GM13976 (cell line): Measurements from ENCODE around the gene FAM169A.
"Not testable (repeated sequence)": the region's sequence is repeated elsewhere in the genome, so short reads cannot be mapped to it uniquely, and the experiment has no call there.

Source experiments
- DNase-seq: peaks from one replicate; pipeline ENCODE4 v3.0.0; 2012; ENCODE audit warnings: low spot score
- CTCF ChIP-seq: IDR thresholded peaks from 2 replicates; pipeline ENCODE4 v1.5.1; 2012; ENCODE audit warnings: borderline replicate concordance, mild to moderate bottlenecking; ENCODE audit not compliant: insufficient read depth; ENCODE audit errors: extremely low read depth, missing control alignments, control extremely low read depth
- in situ Hi-C: fragments of 300-500 bp; cut with MboI; formaldehyde crosslinking; loops from one replicate; pipeline ENCODE4 v1.12.0; 2022; ENCODE audit warnings: low sequenced_read_pairs, mixed read lengths, inconsistent platforms; ENCODE audit not compliant: unreplicated experiment

The FAM169A gene

DNA sequence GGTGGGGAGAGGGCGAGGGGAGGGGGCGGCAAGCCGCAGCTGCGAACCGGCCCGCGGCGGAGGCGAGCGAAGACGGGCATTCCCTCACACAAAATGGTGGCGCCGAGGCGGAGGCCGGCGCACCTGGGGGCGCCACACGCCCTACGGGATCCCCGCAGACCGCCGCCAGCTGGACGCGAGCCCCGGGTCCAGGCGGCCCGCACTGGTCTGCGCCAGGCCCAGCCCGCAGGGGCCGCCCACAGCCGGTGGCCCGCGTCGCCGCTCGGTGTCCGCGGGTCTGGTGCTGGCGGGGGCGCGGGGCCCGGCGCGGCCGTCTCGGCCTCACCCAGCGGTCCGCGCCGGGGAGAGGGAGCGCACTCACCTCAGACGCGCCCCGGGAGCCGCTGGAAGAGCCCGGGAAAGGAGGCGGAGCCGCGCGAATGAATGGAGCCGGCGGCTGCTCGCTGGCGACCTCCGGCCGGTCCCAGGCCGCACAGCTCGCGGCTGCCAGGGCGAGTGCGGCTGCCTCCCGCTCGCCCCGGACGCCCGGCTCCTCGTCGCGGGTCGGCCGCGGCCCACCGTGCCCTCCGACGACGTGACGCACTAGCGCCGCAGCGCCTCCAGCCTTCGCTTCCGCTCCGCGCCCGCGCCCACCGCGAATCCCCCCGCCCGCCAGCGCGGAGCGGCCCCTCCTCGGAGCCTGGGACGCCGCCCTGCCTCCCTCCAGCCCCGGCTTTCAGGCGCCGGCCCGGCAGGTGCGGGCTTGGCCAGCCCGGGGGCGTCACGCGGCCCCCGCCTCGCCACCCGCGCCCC lies at the start of gene FAM169A:
Gene FAM169A, minus strand, starts transcription at position 584 of the 792 bp plus-strand sequence. CDS start 24,711 bp downstream, outside the sequence.
- DNase-seq, result peak; percentile 66
- TF ChIP-seq CTCF, result no peak
- in situ Hi-C loops, result no loop called here

DNA sequence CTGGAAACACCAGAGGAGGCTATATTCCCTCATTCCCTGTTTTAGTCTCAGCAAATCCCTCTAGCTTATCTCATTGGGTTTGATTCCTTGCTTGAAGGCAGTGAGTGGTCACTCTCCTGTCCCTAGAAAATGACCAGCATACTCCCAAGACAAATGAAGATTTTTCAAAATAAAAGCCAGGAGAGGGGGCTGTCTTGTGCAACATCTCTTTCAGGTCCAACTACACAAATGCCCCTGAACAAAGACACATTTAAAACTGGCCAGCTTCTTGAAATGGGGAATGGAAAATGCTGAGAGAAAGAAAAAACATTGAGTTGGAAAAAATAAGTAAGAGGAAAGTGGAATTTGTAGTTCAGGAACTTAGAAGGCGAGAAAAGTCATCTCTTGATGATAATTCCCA lies 49.3 kb upstream of the FAM169A start:
- DNase-seq, result no peak
- in situ Hi-C loops, result loop anchor here (10.0 to 25.0 kb wide), 2 partner anchors 241 to 1003 kb away; no protein-coding TSS in a partner anchor
- no peak for TF ChIP-seq CTCF

- in situ Hi-C loops, result loop anchor here (10.0 to 25.0 kb wide), 2 partner anchors 237 to 999 kb away; no protein-coding TSS in a partner anchor
Measured at GRCh38 chr5:74911421-74911820, 45.2 kb upstream of the FAM169A start.

GRCh38 chr5:74909888-74910287 lies 43.7 kb upstream of the FAM169A start:
- in situ Hi-C loops, result loop anchor here (10.0 to 25.0 kb wide), 2 partner anchors 235 to 998 kb away; no protein-coding TSS in a partner anchor
- DNase-seq, result not testable (repeated sequence)

More at GRCh38 chr5:74911421-74911820, 45.2 kb upstream of the FAM169A start:
- DNase-seq, result not testable (repeated sequence)

- in situ Hi-C loops, result loop anchor here (25.0 kb wide), 1 partner anchor 996 kb away; no protein-coding TSS in a partner anchor
- DNase-seq, result not testable (repeated sequence)
Measured at GRCh38 chr5:74908237-74908636, 42.0 kb upstream of the FAM169A start.

DNA sequence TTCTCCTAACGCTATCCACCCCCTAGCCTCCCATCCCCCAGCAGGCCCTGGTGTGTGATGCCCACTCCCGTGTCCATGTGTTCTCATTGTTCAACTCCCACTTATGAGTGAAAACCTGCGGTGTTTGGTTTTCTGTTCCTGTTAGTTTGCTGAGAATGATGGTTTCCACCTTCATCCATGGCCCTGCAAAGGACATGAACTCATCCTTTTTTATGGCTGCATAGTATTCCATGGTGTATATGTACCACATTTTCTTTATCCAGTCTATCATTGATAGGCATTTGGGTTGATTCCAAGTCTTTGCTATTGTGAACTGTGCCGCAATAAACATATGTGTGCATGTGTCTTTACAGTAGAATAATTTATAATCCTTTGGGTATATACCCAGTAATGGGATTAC lies 38.5 kb upstream of the FAM169A start:
- in situ Hi-C loops, result loop anchor here (25.0 kb wide), 1 partner anchor 992 kb away; no protein-coding TSS in a partner anchor

DNA sequence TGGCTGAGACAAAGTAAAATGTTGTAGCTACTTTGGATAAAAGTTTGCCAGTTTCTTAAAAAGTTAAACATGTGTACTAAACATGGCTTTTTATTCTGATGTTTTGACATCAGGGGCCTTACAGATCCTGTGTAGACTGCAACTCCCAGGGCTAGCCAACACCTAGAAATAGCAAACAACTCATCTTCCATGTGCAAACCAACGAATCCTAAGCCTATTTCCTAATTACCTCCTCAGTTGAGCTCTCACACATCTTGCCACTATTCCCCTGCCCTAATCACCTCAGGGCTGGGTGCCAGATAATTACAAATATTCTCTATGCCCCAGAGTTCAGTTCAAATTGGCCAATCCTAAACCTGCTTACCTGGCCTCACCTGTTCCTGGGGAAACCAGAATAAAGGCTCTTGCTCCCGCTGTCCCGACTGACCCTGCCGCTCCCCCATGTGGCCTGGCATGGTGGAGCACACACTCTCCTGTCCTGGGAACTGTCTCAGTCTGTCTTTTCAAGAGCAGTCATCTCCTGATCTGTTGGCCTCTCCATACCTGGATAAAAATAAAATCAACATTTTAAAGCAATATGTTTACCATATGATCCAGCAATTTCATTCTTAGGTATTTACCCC lies 37.1 kb upstream of the FAM169A start:
- DNase-seq, result peak; percentile 30
- TF ChIP-seq CTCF, result no peak
- in situ Hi-C loops, result loop anchor here (25.0 kb wide), 1 partner anchor 991 kb away; no protein-coding TSS in a partner anchor

More for the DNA sequence above, 38.5 kb upstream of the FAM169A start:
- DNase-seq, result not testable (repeated sequence)

GRCh38 chr5:74897049-74897448 lies 30.9 kb upstream of the FAM169A start:
- in situ Hi-C loops, result no loop called here
- no peak for DNase-seq
- no peak for TF ChIP-seq CTCF
